IPS-20b (cell line): ENCODE results near the gene ZNF740.
"Not testable (repeated sequence)": the region's sequence is repeated elsewhere in the genome, so short reads cannot be mapped to it uniquely, and the experiment has no call there.

ENCODE experiments used
- H3K27ac ChIP-seq: one replicate; pipeline ENCODE4 v1.5.1; 2013; ENCODE audit warnings: low read length
- H3K27me3 ChIP-seq: 2 replicates; pipeline ENCODE4 v1.6.1; 2013; ENCODE audit warnings: mild to moderate bottlenecking, low read length, inconsistent platforms; ENCODE audit not compliant: insufficient read depth
- H3K36me3 ChIP-seq: 2 replicates; pipeline ENCODE4 v1.6.1; 2013; ENCODE audit warnings: low read depth, mild to moderate bottlenecking, inconsistent platforms, low read length, moderate library complexity; ENCODE audit not compliant: insufficient read depth
- H3K4me1 ChIP-seq: 2 replicates; pipeline ENCODE4 v1.6.1; 2013; ENCODE audit warnings: mild to moderate bottlenecking, control low read depth, inconsistent platforms, low read length, moderate library complexity; ENCODE audit not compliant: insufficient read depth
- H3K4me3 ChIP-seq: 2 replicates; pipeline ENCODE4 v1.5.1; 2013; ENCODE audit warnings: mild to moderate bottlenecking, low read length, inconsistent platforms
- H3K9ac ChIP-seq: 2 replicates; pipeline ENCODE4 v1.6.1; 2013; ENCODE audit warnings: low read depth, mild to moderate bottlenecking, inconsistent platforms, low read length, moderate library complexity
- H3K9me3 ChIP-seq: 2 replicates; pipeline ENCODE4 v1.6.1; 2013; ENCODE audit warnings: mild to moderate bottlenecking, low read depth, low read length, inconsistent platforms; ENCODE audit not compliant: insufficient read depth

The ZNF740 gene

GRCh38 chr12:53160673-53161072, 19.8 kb upstream of the ZNF740 start:
- no peak overlapping the region for H3K9ac ChIP-seq
- no peaks in the 10 kb centered on the region for H3K9me3 ChIP-seq
- H3K36me3 ChIP-seq = no peaks in the 10 kb centered on the region
- peaks cover 26% of the 10 kb centered on the region for H3K27me3 ChIP-seq
- no peak overlapping the region for H3K4me3 ChIP-seq
- H3K27ac ChIP-seq = no peak overlapping the region
- no peaks in the 10 kb centered on the region for H3K4me1 ChIP-seq

DNA sequence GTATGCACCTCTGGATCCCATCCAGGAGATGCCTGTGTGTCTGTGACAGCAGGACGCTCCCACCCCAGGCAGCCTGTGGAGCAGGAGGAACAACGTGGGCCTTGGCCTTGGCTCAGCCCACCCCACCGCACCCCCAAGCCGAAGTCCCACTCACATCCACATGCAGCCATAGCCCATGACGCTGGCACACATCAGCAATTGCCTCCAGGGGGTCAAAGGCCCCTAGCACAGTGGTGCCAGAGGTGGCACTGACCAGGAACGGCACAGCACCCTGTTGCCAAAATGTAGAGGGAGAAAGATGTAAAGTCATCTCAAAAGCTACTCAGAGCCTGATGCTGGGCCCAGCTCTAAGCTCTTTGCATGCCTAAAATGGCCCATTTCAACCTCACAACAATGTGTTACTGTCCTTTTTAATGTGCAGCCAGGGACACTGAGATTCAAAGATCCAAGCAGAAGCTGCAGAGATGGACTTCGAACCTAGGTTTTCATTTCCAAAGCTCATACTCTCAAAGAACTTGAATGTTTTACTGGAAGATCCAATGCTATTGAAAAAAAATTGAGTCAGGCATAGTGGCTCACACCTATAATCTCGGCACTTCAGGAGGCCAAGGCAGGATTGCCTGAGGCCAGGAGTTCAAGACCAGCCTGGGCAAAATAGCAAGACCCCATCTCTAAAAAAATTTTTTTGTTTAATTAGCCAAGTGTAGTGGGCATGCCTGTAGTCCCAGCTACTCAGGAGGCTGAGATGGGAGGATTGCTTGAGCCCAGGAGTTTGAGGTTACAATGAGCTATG, 19.2 kb upstream of the ZNF740 start:
- H3K4me3 ChIP-seq = no peak overlapping the region
- no peaks in the 10 kb centered on the region for H3K36me3 ChIP-seq
- no peak overlapping the region for H3K27ac ChIP-seq
- H3K9ac ChIP-seq = no peak overlapping the region
- H3K9me3 ChIP-seq = no peaks in the 10 kb centered on the region
- H3K4me1 ChIP-seq = no peaks in the 10 kb centered on the region
- H3K27me3 ChIP-seq = peaks cover 26% of the 10 kb centered on the region

- H3K27me3 ChIP-seq = peaks cover 26% of the 10 kb centered on the region
- H3K4me1 ChIP-seq, H3K9me3 ChIP-seq: not testable (repeated sequence)
Observed at GRCh38 chr12:53163008-53163407, 17.5 kb upstream of the ZNF740 start.

GRCh38 chr12:53166837-53167236, 13.7 kb upstream of the ZNF740 start:
- H3K36me3 ChIP-seq = no peaks in the 10 kb centered on the region
- no peak overlapping the region for H3K27ac ChIP-seq
- no peaks in the 10 kb centered on the region for H3K9me3 ChIP-seq
- H3K9ac ChIP-seq = no peak overlapping the region
- peaks cover 27% of the 10 kb centered on the region for H3K27me3 ChIP-seq
- no peak overlapping the region for H3K4me3 ChIP-seq
- no peaks in the 10 kb centered on the region for H3K4me1 ChIP-seq

More at GRCh38 chr12:53163008-53163407, 17.5 kb upstream of the ZNF740 start:
- H3K9ac ChIP-seq, H3K36me3 ChIP-seq, H3K27ac ChIP-seq, H3K4me3 ChIP-seq: not testable (repeated sequence)

GRCh38 chr12:53169644-53170043, 10.9 kb upstream of the ZNF740 start:
- Histone ChIP-seq H3K9me3 (no peaks in the 10 kb centered on the region), H3K4me1 (no peaks in the 10 kb centered on the region), H3K36me3 (no peaks in the 10 kb centered on the region), H3K9ac (no peak overlapping the region), H3K27ac (no peak overlapping the region), H3K4me3 (no peak overlapping the region), H3K27me3 (peaks cover 51% of the 10 kb centered on the region)

DNA sequence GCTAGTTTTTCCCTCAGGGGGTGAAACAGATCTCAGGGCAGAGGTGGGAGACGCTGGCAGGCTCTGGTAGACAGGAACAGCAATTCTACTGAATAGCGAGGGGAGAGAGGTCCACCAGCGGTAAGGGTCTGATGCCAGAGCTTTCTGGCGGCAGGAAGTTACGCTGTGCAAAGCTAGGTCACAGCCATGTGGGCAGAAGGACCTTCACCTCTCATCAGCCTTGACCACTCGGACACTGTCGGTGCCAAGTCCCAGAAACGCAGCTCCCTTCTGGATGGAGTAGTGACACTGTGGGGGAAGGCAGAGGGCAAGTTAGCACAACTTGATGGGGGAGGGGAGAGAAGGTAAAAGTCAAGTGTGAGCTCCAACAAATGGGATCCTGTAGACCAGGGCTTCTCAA, 10.3 kb upstream of the ZNF740 start:
- Histone ChIP-seq H3K27me3 (peaks cover 55% of the 10 kb centered on the region), H3K27ac (no peak overlapping the region), H3K4me3 (no peak overlapping the region), H3K36me3 (no peaks in the 10 kb centered on the region), H3K4me1 (no peaks in the 10 kb centered on the region; the same call in 1 of the 2 replicates), H3K9me3 (no peaks in the 10 kb centered on the region), H3K9ac (no peak overlapping the region)

- no peaks in the 10 kb centered on the region for H3K9me3 ChIP-seq
- H3K27me3 ChIP-seq = peaks cover 64% of the 10 kb centered on the region
- H3K27ac ChIP-seq = no peak overlapping the region
- peaks cover 7% of the 10 kb centered on the region; the same call in 1 of the 2 replicates for H3K4me1 ChIP-seq
- H3K9ac ChIP-seq = no peak overlapping the region
- H3K36me3 ChIP-seq = no peaks in the 10 kb centered on the region
- H3K4me3 ChIP-seq = no peak overlapping the region
Observed at GRCh38 chr12:53170876-53171724, 9.4 kb upstream of the ZNF740 start.

DNA sequence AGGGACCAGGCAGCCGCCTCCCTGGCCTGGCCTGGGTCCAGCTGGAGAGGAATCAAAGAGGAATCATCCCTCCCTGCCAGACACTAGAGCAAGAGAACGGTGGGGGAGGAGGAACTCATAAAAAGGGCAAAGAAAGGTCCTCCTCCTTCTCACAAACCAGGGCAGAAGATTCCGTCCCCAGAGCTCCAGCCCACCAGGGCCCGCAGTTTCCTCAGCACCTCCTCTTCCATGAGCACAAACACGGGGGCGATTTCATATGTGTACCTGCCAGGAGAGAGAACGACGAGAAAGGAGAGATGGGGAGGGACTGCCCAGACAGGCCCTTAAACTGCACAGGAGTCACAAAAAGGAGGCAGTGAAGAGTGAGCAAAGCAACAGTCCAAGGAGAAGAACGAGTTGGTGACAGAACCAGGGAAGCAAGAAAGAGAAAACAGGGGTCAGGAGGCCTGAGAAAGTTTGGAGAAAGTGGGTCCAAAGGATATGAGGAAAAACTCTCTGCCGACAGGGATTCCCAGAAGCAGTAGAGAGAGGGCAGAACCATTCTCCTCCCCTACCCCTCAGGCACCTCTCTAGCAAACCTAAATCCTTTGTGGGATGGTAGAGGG, 8.7 kb upstream of the ZNF740 start:
- Histone ChIP-seq H3K36me3 (no peaks in the 10 kb centered on the region), H3K9ac (no peak overlapping the region), H3K9me3 (no peaks in the 10 kb centered on the region), H3K4me1 (peaks cover 7% of the 10 kb centered on the region; the same call in 1 of the 2 replicates), H3K4me3 (no peak overlapping the region), H3K27me3 (peaks cover 71% of the 10 kb centered on the region), H3K27ac (no peak overlapping the region)

DNA sequence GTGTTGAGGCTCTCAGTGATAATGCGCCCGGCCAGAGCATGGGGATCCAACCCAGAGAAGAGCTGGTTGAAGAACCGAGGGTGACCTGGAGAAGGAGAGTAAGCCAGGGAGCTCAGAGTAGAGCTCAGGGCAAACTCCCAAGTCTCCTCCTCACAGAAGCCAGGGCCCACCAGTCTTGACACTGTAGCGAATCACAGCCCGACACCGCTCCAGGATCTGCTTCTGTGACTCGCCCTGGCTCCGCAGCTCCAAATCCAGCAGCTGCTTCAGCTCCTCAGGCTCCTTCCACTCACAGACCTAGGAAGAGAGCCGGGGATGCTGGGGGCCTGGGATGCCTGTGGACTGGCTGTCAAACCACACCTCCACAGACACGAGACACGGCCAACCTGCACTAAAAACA, 8.2 kb upstream of the ZNF740 start:
- no peak overlapping the region for H3K4me3 ChIP-seq
- no peak overlapping the region for H3K9ac ChIP-seq
- peaks cover 7% of the 10 kb centered on the region; the same call in 1 of the 2 replicates for H3K4me1 ChIP-seq
- H3K36me3 ChIP-seq = no peaks in the 10 kb centered on the region
- no peaks in the 10 kb centered on the region for H3K9me3 ChIP-seq
- no peak overlapping the region for H3K27ac ChIP-seq
- peaks cover 76% of the 10 kb centered on the region for H3K27me3 ChIP-seq

GRCh38 chr12:53173085-53173715, 7.3 kb upstream of the ZNF740 start:
- Histone ChIP-seq H3K9ac (no peak overlapping the region), H3K27ac (no peak overlapping the region), H3K9me3 (no peaks in the 10 kb centered on the region), H3K36me3 (no peaks in the 10 kb centered on the region), H3K27me3 (peaks cover 85% of the 10 kb centered on the region), H3K4me1 (peaks cover 7% of the 10 kb centered on the region; the same call in 1 of the 2 replicates), H3K4me3 (no peak overlapping the region)

DNA sequence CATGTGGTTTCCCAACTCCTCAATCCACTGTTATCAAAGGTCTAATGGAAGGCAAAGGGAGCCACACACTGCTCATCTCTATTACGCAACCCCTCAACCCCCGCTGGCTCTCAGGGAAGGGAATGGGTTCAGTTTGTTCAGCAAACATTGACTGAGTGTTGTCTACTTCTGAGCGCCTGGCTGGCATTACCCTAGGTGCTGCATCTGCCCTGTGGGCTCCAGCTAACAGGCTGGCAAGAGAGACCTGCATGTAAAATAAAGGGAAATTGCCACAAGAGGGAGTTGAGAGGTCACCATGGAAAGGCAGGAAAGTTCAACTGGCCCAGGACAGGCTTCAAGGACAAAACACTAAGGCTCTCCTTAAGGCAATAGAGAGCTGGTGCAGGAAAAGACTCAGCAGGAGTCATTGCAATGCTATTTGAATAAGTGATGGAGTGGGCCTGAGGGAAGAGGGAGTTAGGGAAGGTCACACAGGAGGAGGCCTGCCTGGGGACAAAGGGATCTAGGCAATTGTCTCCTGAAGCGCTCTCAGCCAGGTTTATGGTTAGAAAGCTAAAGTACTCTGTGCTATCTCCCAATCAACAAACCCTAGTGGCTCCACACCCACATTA, 5.5 kb upstream of the ZNF740 start:
- Histone ChIP-seq H3K27ac (no peak overlapping the region), H3K36me3 (no peaks in the 10 kb centered on the region), H3K9ac (no peak overlapping the region), H3K9me3 (no peaks in the 10 kb centered on the region), H3K4me1 (peaks cover 12% of the 10 kb centered on the region; the same call in 1 of the 2 replicates), H3K4me3 (no peak overlapping the region), H3K27me3 (peaks cover 96% of the 10 kb centered on the region)
